ENCODE data around the gene TUFM. TPM values are rescaled to one million over a fixed set of nuclear protein-coding genes. Genes with fewer than 3 reads are reported as not detected.

TUFM gene
- total RNA-seq, 1 donor from 2014 or later, result 169 TPM

DNA sequence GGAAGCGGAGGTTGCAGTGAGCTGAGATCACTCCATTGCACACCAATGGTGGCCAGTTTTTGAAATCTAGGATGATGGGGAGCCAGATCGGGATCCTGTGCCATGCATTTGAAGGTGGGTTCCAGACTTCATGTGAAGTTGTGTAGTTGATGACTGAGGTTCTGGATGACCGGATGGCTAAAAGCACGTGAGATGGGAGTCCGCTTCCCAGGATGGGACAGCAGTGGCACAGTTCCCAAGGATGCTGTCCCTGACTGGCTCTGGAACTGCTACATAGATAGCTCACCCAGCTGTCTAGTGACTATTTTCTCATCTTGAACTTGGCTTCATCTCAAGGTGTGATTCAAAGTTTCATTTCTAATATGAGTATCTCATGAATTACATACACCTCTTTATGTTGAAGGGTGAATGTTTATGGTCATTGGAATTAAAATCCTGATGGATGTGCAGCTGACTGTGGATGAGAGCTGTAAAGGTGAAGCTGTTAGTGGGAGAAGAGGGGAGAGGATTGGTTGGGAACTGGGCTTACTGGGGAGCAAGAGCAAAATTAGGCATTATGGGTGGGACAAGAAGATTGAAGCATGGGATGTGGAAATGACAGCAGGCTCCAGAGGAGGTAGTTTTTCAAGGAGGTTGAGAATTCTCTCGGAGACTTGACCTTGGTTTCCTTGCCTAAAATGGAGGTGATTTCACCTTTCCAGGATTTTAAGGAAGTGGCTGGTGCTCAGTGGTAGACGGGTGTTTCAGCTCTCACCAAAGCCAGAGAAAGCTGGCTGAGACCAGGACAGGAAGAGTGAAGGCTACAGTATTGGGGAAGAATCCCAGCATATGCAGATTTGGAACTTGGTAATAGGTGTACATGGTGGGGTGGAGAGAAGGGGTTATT is 8.2 kb downstream of the TUFM start:
- H3K27me3 ChIP-seq (ENCODE audit: control insufficient read depth, insufficient read depth, low read length), result no peaks in the 10 kb centered on the region
- no peak overlapping the region for H3K4me3 ChIP-seq (ENCODE audit: low read depth, low read length)
- no peak for DNase-seq (ENCODE audit: low read depth)
- peaks cover 8% of the 10 kb centered on the region for H3K36me3 ChIP-seq (ENCODE audit: control insufficient read depth, insufficient read depth, low read length)
- TF ChIP-seq, protein P1, sequence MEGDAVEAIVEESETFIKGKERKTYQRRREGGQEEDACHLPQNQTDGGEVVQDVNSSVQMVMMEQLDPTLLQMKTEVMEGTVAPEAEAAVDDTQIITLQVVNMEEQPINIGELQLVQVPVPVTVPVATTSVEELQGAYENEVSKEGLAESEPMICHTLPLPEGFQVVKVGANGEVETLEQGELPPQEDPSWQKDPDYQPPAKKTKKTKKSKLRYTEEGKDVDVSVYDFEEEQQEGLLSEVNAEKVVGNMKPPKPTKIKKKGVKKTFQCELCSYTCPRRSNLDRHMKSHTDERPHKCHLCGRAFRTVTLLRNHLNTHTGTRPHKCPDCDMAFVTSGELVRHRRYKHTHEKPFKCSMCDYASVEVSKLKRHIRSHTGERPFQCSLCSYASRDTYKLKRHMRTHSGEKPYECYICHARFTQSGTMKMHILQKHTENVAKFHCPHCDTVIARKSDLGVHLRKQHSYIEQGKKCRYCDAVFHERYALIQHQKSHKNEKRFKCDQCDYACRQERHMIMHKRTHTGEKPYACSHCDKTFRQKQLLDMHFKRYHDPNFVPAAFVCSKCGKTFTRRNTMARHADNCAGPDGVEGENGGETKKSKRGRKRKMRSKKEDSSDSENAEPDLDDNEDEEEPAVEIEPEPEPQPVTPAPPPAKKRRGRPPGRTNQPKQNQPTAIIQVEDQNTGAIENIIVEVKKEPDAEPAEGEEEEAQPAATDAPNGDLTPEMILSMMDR (IDR thresholded peaks at IDR 0.05; ENCODE audit: insufficient read depth, low read length, poor library complexity, severe bottlenecking), result no peak

GRCh38 chr16:28836761-28837064 is 9.4 kb downstream of the TUFM start:
- Histone ChIP-seq H3K36me3 (ENCODE audit: control insufficient read depth, insufficient read depth, low read length) (peaks cover 8% of the 10 kb centered on the region), H3K4me3 (ENCODE audit: low read depth, low read length) (no peak overlapping the region), H3K27me3 (ENCODE audit: control insufficient read depth, insufficient read depth, low read length) (no peaks in the 10 kb centered on the region)
- DNase-seq (ENCODE audit: low read depth), result no peak
- TF ChIP-seq, protein P1 (IDR thresholded peaks at IDR 0.05; ENCODE audit: insufficient read depth, low read length, poor library complexity, severe bottlenecking), result no peak

DNA sequence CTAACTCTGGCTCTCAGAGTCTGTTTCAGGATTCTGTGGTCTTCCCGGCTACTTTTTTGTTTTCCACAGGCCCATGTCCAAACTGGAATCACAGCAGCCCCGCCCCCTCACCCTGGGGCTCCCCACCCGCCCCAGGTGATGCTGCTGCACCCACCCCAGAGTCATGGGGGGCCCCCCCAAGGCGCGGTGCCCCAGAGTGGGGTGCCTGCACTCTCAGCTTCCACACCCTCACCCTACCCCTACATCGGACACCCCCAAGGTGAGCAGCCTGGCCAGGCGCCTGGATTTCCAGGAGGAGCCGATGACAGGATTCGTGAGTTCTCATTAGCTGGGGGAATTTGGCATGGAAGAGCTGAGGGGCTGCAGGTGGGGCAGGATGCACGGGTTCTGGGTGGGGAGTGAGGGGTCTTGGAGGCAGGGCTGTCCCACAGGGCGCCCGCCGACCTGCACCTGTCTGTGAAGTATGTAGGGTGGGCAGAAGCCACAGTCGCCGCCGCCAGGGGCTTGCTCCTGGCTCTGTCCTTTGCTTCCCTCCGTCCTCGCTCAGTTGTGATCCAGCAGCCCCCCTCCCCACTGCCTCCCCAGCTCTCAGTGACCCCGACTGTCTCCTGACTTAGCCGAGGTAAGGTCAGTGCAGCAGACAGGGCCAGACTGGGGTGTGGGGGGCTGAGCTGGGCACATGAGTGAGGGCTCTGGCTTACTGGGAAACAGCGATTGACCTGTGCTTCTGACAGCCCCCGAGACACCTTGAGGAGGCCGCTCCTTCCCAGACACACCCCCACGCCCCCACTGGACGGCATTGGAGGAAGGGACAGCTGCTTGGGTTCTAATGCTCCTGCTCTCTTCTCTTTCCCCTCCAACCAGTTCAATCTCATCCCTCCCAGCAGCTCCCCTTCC is 10.0 kb downstream of the TUFM start:
- no peak overlapping the region for H3K4me3 ChIP-seq (ENCODE audit: low read depth, low read length)
- TF ChIP-seq, protein P1 (IDR thresholded peaks at IDR 0.05; ENCODE audit: insufficient read depth, low read length, poor library complexity, severe bottlenecking), result no peak
- peaks cover 8% of the 10 kb centered on the region for H3K36me3 ChIP-seq (ENCODE audit: control insufficient read depth, insufficient read depth, low read length)

DNA sequence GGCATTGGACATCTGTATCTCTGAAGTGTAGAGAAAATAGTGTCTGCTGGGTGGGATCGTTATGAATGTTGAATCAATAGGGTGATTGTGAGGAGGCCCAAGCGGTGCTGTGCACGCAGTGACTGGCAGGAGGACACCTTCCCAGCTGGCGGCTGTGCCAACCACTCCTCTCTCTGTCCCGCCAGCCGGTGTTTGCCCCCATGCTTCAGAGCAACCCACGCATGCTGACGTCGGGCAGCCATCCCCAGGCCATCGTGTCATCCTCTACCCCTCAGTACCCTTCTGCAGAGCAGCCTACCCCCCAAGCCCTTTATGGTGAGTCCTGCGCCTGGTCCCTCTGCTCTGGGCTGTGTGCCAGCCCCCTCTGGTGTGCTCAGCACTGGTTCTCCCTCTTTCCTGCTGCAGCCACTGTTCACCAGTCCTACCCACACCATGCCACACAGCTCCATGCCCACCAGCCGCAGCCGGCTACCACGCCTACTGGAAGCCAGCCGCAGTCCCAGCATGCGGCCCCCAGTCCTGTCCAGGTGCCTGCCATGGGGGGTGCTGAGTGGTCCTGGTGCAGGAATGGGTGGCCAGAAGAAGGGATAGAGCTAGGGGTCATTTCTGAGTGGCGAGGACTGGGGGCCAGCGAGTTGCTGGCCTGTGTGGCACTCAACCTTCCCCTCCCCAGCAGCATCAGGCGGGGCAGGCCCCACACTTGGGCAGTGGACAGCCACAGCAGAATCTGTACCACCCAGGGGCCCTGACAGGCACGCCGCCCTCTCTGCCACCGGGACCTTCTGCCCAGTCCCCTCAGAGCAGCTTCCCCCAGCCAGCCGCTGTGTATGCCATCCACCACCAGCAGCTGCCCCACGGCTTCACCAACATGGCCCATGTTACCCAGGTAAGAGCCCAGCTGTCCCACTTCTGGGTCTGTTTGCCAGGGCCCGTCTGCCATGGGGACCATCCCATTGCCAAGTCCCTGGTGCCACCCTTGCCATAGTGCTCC is 11.0 kb downstream of the TUFM start:
- TF ChIP-seq, protein P1 (IDR thresholded peaks at IDR 0.05; ENCODE audit: insufficient read depth, low read length, poor library complexity, severe bottlenecking), result no peak
- Histone ChIP-seq H3K36me3 (ENCODE audit: control insufficient read depth, insufficient read depth, low read length) (peaks cover 8% of the 10 kb centered on the region), H3K27me3 (ENCODE audit: control insufficient read depth, insufficient read depth, low read length) (no peaks in the 10 kb centered on the region), H3K4me3 (ENCODE audit: low read depth, low read length) (no peak overlapping the region)
- no peak for DNase-seq (ENCODE audit: low read depth)

More for the DNA sequence above, 10.0 kb downstream of the TUFM start:
- H3K27me3 ChIP-seq (ENCODE audit: control insufficient read depth, insufficient read depth, low read length), result no peaks in the 10 kb centered on the region
- DNase-seq (ENCODE audit: low read depth), result no peak

GRCh38 chr16:28834349-28834748 is 11.8 kb downstream of the TUFM start:
- Histone ChIP-seq H3K36me3 (ENCODE audit: control insufficient read depth, insufficient read depth, low read length) (peaks cover 8% of the 10 kb centered on the region), H3K4me3 (ENCODE audit: low read depth, low read length) (no peak overlapping the region), H3K27me3 (ENCODE audit: control insufficient read depth, insufficient read depth, low read length) (no peaks in the 10 kb centered on the region)
- no peak for DNase-seq (ENCODE audit: low read depth)
- TF ChIP-seq, protein P1 (IDR thresholded peaks at IDR 0.05; ENCODE audit: insufficient read depth, low read length, poor library complexity, severe bottlenecking), result no peak

Measured in kidney epithelial cell (primary cell).